Measurements from ENCODE around the gene PTPRG. TPM values are rescaled to one million over a fixed set of nuclear protein-coding genes. Genes with fewer than 3 reads are reported as not detected.

PTPRG gene
- polyA plus RNA-seq, 1 donor (not counting 4 experiments of a cell fraction or from before 2014, with no cell fraction given), result 12.1 TPM

DNA sequence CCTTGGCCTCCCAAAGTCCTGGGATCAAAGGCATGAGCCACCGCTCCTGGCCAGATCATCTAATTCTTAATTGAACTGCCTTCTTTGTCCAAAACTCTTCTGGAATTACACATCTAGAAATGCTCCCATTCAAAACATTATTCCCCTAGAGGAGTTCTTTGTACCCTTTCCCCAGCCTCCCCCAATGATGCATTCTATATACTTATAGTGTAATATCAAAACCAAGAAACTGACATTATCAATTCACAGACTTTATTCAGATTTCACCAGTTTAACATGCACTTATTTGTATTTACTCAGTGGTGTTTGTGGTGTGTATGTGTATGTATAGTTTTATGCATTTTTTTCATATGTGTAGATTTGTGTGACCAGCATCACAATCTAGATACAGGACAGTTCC, 85.0 kb downstream of the PTPRG start:
- H3K36me3 ChIP-seq (ENCODE audit: control insufficient read depth in 2 of 2, extremely low read depth in 1 of 2, insufficient read depth in 2 of 2, low read length in 2 of 2), result no peaks in the 10 kb centered on the region
- TF ChIP-seq EZH2 (IDR thresholded peaks at IDR 0.05; ENCODE audit: low read length), result no peak
- TF ChIP-seq, protein P1, sequence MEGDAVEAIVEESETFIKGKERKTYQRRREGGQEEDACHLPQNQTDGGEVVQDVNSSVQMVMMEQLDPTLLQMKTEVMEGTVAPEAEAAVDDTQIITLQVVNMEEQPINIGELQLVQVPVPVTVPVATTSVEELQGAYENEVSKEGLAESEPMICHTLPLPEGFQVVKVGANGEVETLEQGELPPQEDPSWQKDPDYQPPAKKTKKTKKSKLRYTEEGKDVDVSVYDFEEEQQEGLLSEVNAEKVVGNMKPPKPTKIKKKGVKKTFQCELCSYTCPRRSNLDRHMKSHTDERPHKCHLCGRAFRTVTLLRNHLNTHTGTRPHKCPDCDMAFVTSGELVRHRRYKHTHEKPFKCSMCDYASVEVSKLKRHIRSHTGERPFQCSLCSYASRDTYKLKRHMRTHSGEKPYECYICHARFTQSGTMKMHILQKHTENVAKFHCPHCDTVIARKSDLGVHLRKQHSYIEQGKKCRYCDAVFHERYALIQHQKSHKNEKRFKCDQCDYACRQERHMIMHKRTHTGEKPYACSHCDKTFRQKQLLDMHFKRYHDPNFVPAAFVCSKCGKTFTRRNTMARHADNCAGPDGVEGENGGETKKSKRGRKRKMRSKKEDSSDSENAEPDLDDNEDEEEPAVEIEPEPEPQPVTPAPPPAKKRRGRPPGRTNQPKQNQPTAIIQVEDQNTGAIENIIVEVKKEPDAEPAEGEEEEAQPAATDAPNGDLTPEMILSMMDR (optimal IDR thresholded peaks at IDR 0.05 in 1 of 3, IDR thresholded peaks at IDR 0.05 in 1 of 3, conservative IDR thresholded peaks at IDR 0.05 in 1 of 3; ENCODE audit: extremely low read depth in 1 of 3, insufficient read depth in 2 of 3, low read length in 3 of 3), result no peak
- peaks cover 2% of the 10 kb centered on the region for H3K4me1 ChIP-seq (ENCODE audit: control insufficient read depth, extremely low read depth, insufficient read depth, low read length)
- no peaks in the 10 kb centered on the region for H3K27me3 ChIP-seq (ENCODE audit: control insufficient read depth, extremely low read depth, insufficient read depth, low read length)
- no peak overlapping the region for H3K4me3 ChIP-seq (ENCODE audit: control insufficient read depth in 2 of 3, extremely low read depth in 1 of 3, insufficient read depth in 2 of 3, low read depth in 1 of 3, low read length in 3 of 3)
- H3K9me3 ChIP-seq (ENCODE audit: control insufficient read depth, low read depth, low read length), result no peaks in the 10 kb centered on the region
- no peaks in the 10 kb centered on the region for H4K20me1 ChIP-seq (ENCODE audit: control insufficient read depth, extremely low read depth, insufficient read depth, low read length)
- no peak overlapping the region for H2AFZ ChIP-seq (ENCODE audit: control insufficient read depth, low read length)
- FAIRE-seq (no peak), DNase-seq (ENCODE audit: low read depth, low spot score) (no peak)
- H3K9me1 ChIP-seq (ENCODE audit: control insufficient read depth, extremely low read depth, insufficient read depth, low read length), result no peaks in the 10 kb centered on the region
- H3K27ac ChIP-seq (ENCODE audit: control insufficient read depth, insufficient read depth, low read length), result no peak overlapping the region
- peaks cover 15% of the 10 kb centered on the region for H3K79me2 ChIP-seq (ENCODE audit: control insufficient read depth, insufficient read depth, low read length)
- dilution Hi-C loops (cut with MboI; ENCODE audit: extremely low pct_ligation_motif_present, low sequenced_read_pairs), result no loop called here
- H3K4me2 ChIP-seq (ENCODE audit: control insufficient read depth, extremely low read depth, insufficient read depth, low read depth, low read length), result no peak overlapping the region
- no peak overlapping the region for H3K9ac ChIP-seq (ENCODE audit: control insufficient read depth, extremely low read depth, insufficient read depth, low read length)

DNA sequence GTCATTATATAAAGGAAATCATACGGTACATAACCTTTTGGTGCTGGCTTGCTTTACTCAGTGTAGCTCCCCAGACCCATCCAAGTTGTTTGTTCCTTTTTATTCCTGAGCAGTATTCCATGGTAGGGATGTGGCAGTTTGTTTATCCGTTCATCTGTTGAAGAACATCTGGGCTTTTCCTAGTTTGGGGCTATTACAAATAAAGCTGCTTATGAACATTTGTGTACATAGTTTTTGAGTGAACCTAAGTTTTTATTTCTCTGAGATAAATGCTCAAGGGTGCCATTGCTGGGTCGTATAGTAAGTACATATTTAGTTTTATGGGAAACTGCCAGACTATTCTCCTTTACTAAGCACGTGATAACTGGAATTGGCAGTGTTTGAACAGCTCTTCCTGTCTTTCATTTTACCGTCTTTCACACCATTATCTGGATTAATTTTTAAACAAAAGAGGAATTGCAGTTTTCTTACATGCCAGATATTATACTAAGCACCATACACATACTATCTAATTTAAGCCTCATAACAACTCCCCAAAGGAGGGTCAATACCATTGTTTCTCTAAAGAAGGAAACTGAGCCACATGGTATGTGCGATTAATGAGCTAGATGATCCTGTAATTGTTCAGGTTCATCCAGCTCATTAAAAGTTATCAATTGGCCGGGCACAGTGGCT, 85.6 kb downstream of the PTPRG start:
- H3K27me3 ChIP-seq (ENCODE audit: control insufficient read depth, extremely low read depth, insufficient read depth, low read length), result no peaks in the 10 kb centered on the region
- H3K36me3 ChIP-seq (ENCODE audit: control insufficient read depth in 2 of 2, extremely low read depth in 1 of 2, insufficient read depth in 2 of 2, low read length in 2 of 2), result no peaks in the 10 kb centered on the region
- H3K79me2 ChIP-seq (ENCODE audit: control insufficient read depth, insufficient read depth, low read length), result peaks cover 15% of the 10 kb centered on the region
- H2AFZ ChIP-seq (ENCODE audit: control insufficient read depth, low read length), result no peak overlapping the region
- dilution Hi-C loops (cut with MboI; ENCODE audit: extremely low pct_ligation_motif_present, low sequenced_read_pairs), result no loop called here
- no peak overlapping the region for H3K4me3 ChIP-seq (ENCODE audit: control insufficient read depth in 2 of 3, extremely low read depth in 1 of 3, insufficient read depth in 2 of 3, low read depth in 1 of 3, low read length in 3 of 3)
- H3K4me2 ChIP-seq (ENCODE audit: control insufficient read depth, extremely low read depth, insufficient read depth, low read depth, low read length), result no peak overlapping the region
- DNase-seq (ENCODE audit: low read depth, low spot score) (no peak), FAIRE-seq (no peak)
- H3K9me1 ChIP-seq (ENCODE audit: control insufficient read depth, extremely low read depth, insufficient read depth, low read length), result no peaks in the 10 kb centered on the region
- peaks cover 2% of the 10 kb centered on the region for H3K4me1 ChIP-seq (ENCODE audit: control insufficient read depth, extremely low read depth, insufficient read depth, low read length)
- H3K27ac ChIP-seq (ENCODE audit: control insufficient read depth, insufficient read depth, low read length), result no peak overlapping the region
- H4K20me1 ChIP-seq (ENCODE audit: control insufficient read depth, extremely low read depth, insufficient read depth, low read length), result no peaks in the 10 kb centered on the region
- H3K9me3 ChIP-seq (ENCODE audit: control insufficient read depth, low read depth, low read length), result no peaks in the 10 kb centered on the region
- TF ChIP-seq EZH2 (IDR thresholded peaks at IDR 0.05; ENCODE audit: low read length), result no peak
- TF ChIP-seq, protein P1 (optimal IDR thresholded peaks at IDR 0.05 in 1 of 3, IDR thresholded peaks at IDR 0.05 in 1 of 3, conservative IDR thresholded peaks at IDR 0.05 in 1 of 3; ENCODE audit: extremely low read depth in 1 of 3, insufficient read depth in 2 of 3, low read length in 3 of 3), result no peak
- H3K9ac ChIP-seq (ENCODE audit: control insufficient read depth, extremely low read depth, insufficient read depth, low read length), result no peak overlapping the region

Data from keratinocyte (primary cell).